Activated naive CD4-positive, alpha-beta T cell treated with Interleukin-2 at 50 U/mL for 16 hours (primary cell): Measurements from ENCODE around the gene SNTG2.

Experiments
- DNase-seq: peaks from one replicate; pipeline ENCODE4 v3.0.0-alpha.2; 2020

SNTG2 gene

GRCh38 chr2:1154710-1155594, 204.3 kb downstream of the SNTG2 start:
- DNase-seq: no peak

GRCh38 chr2:1156059-1156458, 205.4 kb downstream of the SNTG2 start:
- DNase-seq: no peak

- no peak for DNase-seq
Observed at GRCh38 chr2:1156531-1156930, 205.9 kb downstream of the SNTG2 start.

GRCh38 chr2:1157107-1157506, 206.5 kb downstream of the SNTG2 start:
- no peak for DNase-seq

GRCh38 chr2:1159013-1159412, 208.4 kb downstream of the SNTG2 start:
- DNase-seq: no peak

GRCh38 chr2:1162246-1162645, 211.6 kb downstream of the SNTG2 start:
- DNase-seq: no peak

- peak; percentile 24 for DNase-seq
Observed at GRCh38 chr2:1162768-1163584, 212.3 kb downstream of the SNTG2 start.

GRCh38 chr2:1166976-1167375, 216.3 kb downstream of the SNTG2 start:
- DNase-seq: no peak

- no peak for DNase-seq
Observed at GRCh38 chr2:1168846-1169245, 218.2 kb downstream of the SNTG2 start.

GRCh38 chr2:1169291-1169949, 218.8 kb downstream of the SNTG2 start:
- DNase-seq: no peak

GRCh38 chr2:1170241-1170640, 219.6 kb downstream of the SNTG2 start:
- no peak for DNase-seq

GRCh38 chr2:1170711-1171110, 220.1 kb downstream of the SNTG2 start:
- no peak for DNase-seq

- DNase-seq: no peak
Observed at GRCh38 chr2:1173528-1173927, 222.9 kb downstream of the SNTG2 start.

- no peak for DNase-seq
Observed at GRCh38 chr2:1181893-1182292, 231.2 kb downstream of the SNTG2 start.

GRCh38 chr2:1183300-1183699, 232.7 kb downstream of the SNTG2 start:
- DNase-seq: no peak

- no peak for DNase-seq
Observed at GRCh38 chr2:1186421-1186820, 235.8 kb downstream of the SNTG2 start.

- DNase-seq: no peak
Observed at GRCh38 chr2:1187189-1187588, 236.5 kb downstream of the SNTG2 start.

- no peak for DNase-seq
Observed at GRCh38 chr2:1192121-1192520, 241.5 kb downstream of the SNTG2 start.

GRCh38 chr2:1193801-1194200, 243.2 kb downstream of the SNTG2 start:
- no peak for DNase-seq

- no peak for DNase-seq
Observed at GRCh38 chr2:1203772-1204171, 253.1 kb downstream of the SNTG2 start.

GRCh38 chr2:1205853-1206252, 255.2 kb downstream of the SNTG2 start:
- no peak for DNase-seq

- DNase-seq: no peak
Observed at GRCh38 chr2:1207962-1208510, 257.4 kb downstream of the SNTG2 start.

GRCh38 chr2:1208522-1208921, 257.9 kb downstream of the SNTG2 start:
- no peak for DNase-seq
